SU-DHL-6 (cell line): ENCODE data around the gene HCST.
"Not testable (repeated sequence)": the region's sequence is repeated elsewhere in the genome, so short reads cannot be mapped to it uniquely, and the experiment has no call there.

Experiments used
- H2AFZ ChIP-seq: fragments of 200-600 bp; sonication (generic); 2 replicates; pipeline ENCODE4 v1.6.1; 2014; ENCODE audit warnings: low read depth, mild to moderate bottlenecking, moderate library complexity, mixed read lengths, antibody characterized with exemption, low read length; ENCODE audit not compliant: severe bottlenecking
- H3F3A ChIP-seq: fragments of 200-600 bp; shearing (Covaris generic); 2 replicates; pipeline ENCODE4 v1.6.0; 2016; ENCODE audit warnings: antibody characterized with exemption, mild to moderate bottlenecking; ENCODE audit not compliant: insufficient read depth
- H3K27ac ChIP-seq: fragments of 200-600 bp; sonication (generic); 2 replicates; pipeline ENCODE4 v1.5.1; 2016; ENCODE audit warnings: low read depth, mild to moderate bottlenecking, low read length, moderate library complexity, mixed read lengths
- H3K27me3 ChIP-seq: fragments of 200-600 bp; sonication (generic), shearing (Covaris generic); 2 replicates; pipeline ENCODE4 v1.6.0; 2014; ENCODE audit warnings: mild to moderate bottlenecking, low read length
- H3K36me3 ChIP-seq: fragments of 200-600 bp; sonication (generic); 2 replicates; pipeline ENCODE4 v1.6.1; 2014; ENCODE audit warnings: mild to moderate bottlenecking, low read length, mixed read lengths
- H3K4me2 ChIP-seq: fragments of 300-600, 200-600 bp; shearing (Covaris generic), sonication (generic); 2 replicates; pipeline ENCODE4 v1.6.0; 2014; ENCODE audit warnings: low read length, low read depth, mild to moderate bottlenecking; ENCODE audit not compliant: poor library complexity, severe bottlenecking
- H3K4me3 ChIP-seq: fragments of 200-600 bp; sonication (generic); 2 replicates; pipeline ENCODE4 v1.5.1; 2014; ENCODE audit warnings: antibody characterized with exemption, low read length, mild to moderate bottlenecking, mixed read lengths; ENCODE audit not compliant: insufficient read depth, poor library complexity, severe bottlenecking
- H3K79me2 ChIP-seq: fragments of 200-600 bp; sonication (generic); 2 replicates; pipeline ENCODE4 v1.6.1; 2014; ENCODE audit warnings: mild to moderate bottlenecking, low read length, moderate library complexity; ENCODE audit not compliant: insufficient read depth
- H3K9ac ChIP-seq: fragments of 200-600 bp; sonication (generic); 2 replicates; pipeline ENCODE4 v1.7.0; 2014; ENCODE audit warnings: mild to moderate bottlenecking, low read length
- H3K9me2 ChIP-seq: fragments of 200-600 bp; sonication (generic); replicated peaks from 2 replicates; pipeline ENCODE4 v1.6.1; 2014; ENCODE audit warnings: low read length; ENCODE audit not compliant: insufficient read depth
- H3K9me3 ChIP-seq: fragments of 200-600 bp; sonication (generic); 2 replicates; pipeline ENCODE4 v1.6.1; 2014; ENCODE audit warnings: low read length, mixed read lengths; ENCODE audit not compliant: insufficient read depth
- H4K20me1 ChIP-seq: fragments of 200-600 bp; sonication (generic); 2 replicates; pipeline ENCODE4 v1.6.1; 2014; ENCODE audit warnings: low read depth, mild to moderate bottlenecking, antibody characterized with exemption, low read length, moderate library complexity, mixed read lengths
- CTCF ChIP-seq: fragments of 200-600 bp; sonication (generic); IDR thresholded peaks from one replicate; pipeline ENCODE4 v1.5.1; 2017; ENCODE audit warnings: antibody characterized with exemption, mild to moderate bottlenecking, low read length, moderate library complexity; ENCODE audit not compliant: insufficient read depth, poor library complexity, severe bottlenecking
- EZH2phosphoT487 ChIP-seq: fragments of 200-600 bp; sonication (generic), shearing (Covaris generic); conservative IDR thresholded peaks from 2 replicates; pipeline ENCODE4 v1.6.1; 2018; ENCODE audit warnings: mild to moderate bottlenecking, antibody characterized with exemption, low read length, moderate library complexity, mixed read lengths

HCST gene

DNA sequence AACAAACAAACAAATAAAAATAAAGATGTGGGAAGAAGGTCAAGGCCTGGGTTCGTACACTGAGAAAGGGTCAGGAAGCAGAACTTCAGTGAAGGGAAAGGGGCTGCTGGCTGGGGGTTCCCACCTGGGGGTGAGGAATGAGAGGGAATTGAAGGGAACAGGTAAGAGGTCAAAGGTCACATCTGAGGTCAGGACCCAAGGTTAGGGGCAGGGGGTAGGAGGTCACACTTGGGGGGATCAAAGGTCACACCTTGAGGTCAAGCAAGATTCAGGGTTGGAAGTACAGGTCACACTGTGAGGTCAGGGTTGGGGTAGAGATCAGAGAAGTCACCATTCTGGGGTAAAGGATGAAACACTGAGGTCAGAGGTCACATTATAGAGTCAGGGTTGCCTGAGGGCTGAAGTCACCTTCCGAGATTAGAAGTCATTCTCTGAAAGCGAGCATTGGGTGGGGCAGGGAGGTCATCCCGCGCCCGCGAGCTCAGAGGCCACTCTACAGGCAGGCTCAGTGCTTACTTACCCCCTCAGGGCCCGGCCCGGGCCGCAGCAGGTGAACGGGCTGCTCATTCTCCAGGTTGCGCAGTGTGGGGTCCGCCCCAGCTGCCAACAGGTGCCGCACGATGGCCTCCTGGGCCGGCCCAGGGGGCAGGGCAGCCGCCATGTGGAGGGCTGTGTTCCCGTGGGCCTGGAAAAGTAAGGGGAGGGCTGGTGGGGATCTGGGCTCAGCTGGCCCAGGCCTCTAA, 12.8 kb upstream of the HCST start:
- Histone ChIP-seq H3K9me2 (no peaks in the 10 kb centered on the region), H3K4me3 (no peak overlapping the region), H3K27me3 (no peaks in the 10 kb centered on the region), H3F3A (peaks cover 22% of the 10 kb centered on the region; the same call in 1 of the 2 replicates), H3K4me2 (no peak overlapping the region), H3K9ac (no peak overlapping the region), H4K20me1 (no peaks in the 10 kb centered on the region), H3K79me2 (0 out of 2 replicates have a peak, but pooled peaks cover 3% of the 10 kb centered on the region), H2AFZ (no peak overlapping the region), H3K9me3 (no peaks in the 10 kb centered on the region), H3K36me3 (peaks cover 19% of the 10 kb centered on the region; the same call in 1 of the 2 replicates), H3K27ac (no peak overlapping the region)
- TF ChIP-seq EZH2phosphoT487 (no peak), CTCF (no peak)

GRCh38 chr19:35890113-35890650, 12.1 kb upstream of the HCST start:
- Histone ChIP-seq H3K36me3 (peaks cover 19% of the 10 kb centered on the region; the same call in 1 of the 2 replicates), H3F3A (peaks cover 16% of the 10 kb centered on the region; the same call in 1 of the 2 replicates)

GRCh38 chr19:35891819-35892218, 10.5 kb upstream of the HCST start:
- H3K79me2 ChIP-seq, H3K27ac ChIP-seq, H3K27me3 ChIP-seq, H3K4me3 ChIP-seq, H3K9ac ChIP-seq, H2AFZ ChIP-seq, H3K4me2 ChIP-seq, H3K9me2 ChIP-seq, H3K9me3 ChIP-seq, H4K20me1 ChIP-seq: not testable (repeated sequence)
- peaks cover 21% of the 10 kb centered on the region; the same call in 1 of the 2 replicates for H3K36me3 ChIP-seq
- H3F3A ChIP-seq, result peaks cover 20% of the 10 kb centered on the region

More at GRCh38 chr19:35890113-35890650, 12.1 kb upstream of the HCST start:
- Histone ChIP-seq H3K4me3 (no peak overlapping the region), H3K27ac (no peak overlapping the region), H3K4me2 (no peak overlapping the region), H3K27me3 (no peaks in the 10 kb centered on the region), H3K79me2 (0 out of 2 replicates have a peak, but pooled peaks cover 3% of the 10 kb centered on the region), H2AFZ (no peak overlapping the region), H3K9me3 (no peaks in the 10 kb centered on the region), H4K20me1 (no peaks in the 10 kb centered on the region), H3K9me2 (no peaks in the 10 kb centered on the region), H3K9ac (no peak overlapping the region)
- no peak for TF ChIP-seq EZH2phosphoT487
- no peak for TF ChIP-seq CTCF

GRCh38 chr19:35894342-35894741, 8.0 kb upstream of the HCST start:
- no peaks in the 10 kb centered on the region for H3K9me3 ChIP-seq
- peaks cover 14% of the 10 kb centered on the region for H3F3A ChIP-seq
- H3K79me2 ChIP-seq, result peaks cover 17% of the 10 kb centered on the region
- H3K9ac ChIP-seq, result no peak overlapping the region
- no peaks in the 10 kb centered on the region for H3K9me2 ChIP-seq
- H3K36me3 ChIP-seq, result peaks cover 28% of the 10 kb centered on the region
- H3K4me2 ChIP-seq, result no peak overlapping the region
- no peak overlapping the region for H3K4me3 ChIP-seq
- H3K27me3 ChIP-seq, result no peaks in the 10 kb centered on the region
- H3K27ac ChIP-seq, result no peak overlapping the region
- H2AFZ ChIP-seq, result no peak overlapping the region
- no peak for TF ChIP-seq CTCF
- no peak for TF ChIP-seq EZH2phosphoT487
- H4K20me1 ChIP-seq, result no peaks in the 10 kb centered on the region
